Measurements from ENCODE around the gene THAP12.

- TF ChIP-seq CTCF (IDR thresholded peaks at IDR 0.05) (no peak), POLR2A (IDR thresholded peaks at IDR 0.05) (no peak), POLR2AphosphoS5 (IDR thresholded peaks at IDR 0.05) (no peak)
These were observed 27.4 kb upstream of the THAP12 start for GRCh38 chr11:76408171-76408965.
